Panc1 (cell line): ENCODE measurements around the gene KANSL1L.

Source experiments
- CTCF ChIP-seq: fragments of 450-650 bp; IDR thresholded peaks from 2 replicates; pipeline ENCODE4 v1.5.1; 2017; ENCODE audit warnings: mild to moderate bottlenecking
- POLR2AphosphoS5 ChIP-seq: IDR thresholded peaks from 2 replicates; pipeline ENCODE4 v1.6.1; 2012; ENCODE audit warnings: mild to moderate bottlenecking, low read depth, low read length, moderate library complexity
- REST ChIP-seq, 2 experiments: IDR thresholded peaks; 2 replicates each; pipeline ENCODE4 v1.6.1; 2011 to 2012; ENCODE audit warnings: low read depth in 2 of 2, control low read depth in 1 of 2, low read length in 1 of 2, mild to moderate bottlenecking in 1 of 2, moderate library complexity in 1 of 2; ENCODE audit not compliant: insufficient read depth in 1 of 2
- SIN3A ChIP-seq: IDR thresholded peaks from 2 replicates; pipeline ENCODE4 v1.6.1; 2012; ENCODE audit warnings: low read depth, mild to moderate bottlenecking, low read length, moderate library complexity, borderline replicate concordance; ENCODE audit not compliant: insufficient read depth

- no peak for TF ChIP-seq CTCF
- TF ChIP-seq REST (IDR thresholded peaks at IDR 0.05; ENCODE audit: insufficient read depth in 1 of 2, low read depth in 2 of 2, low read length in 1 of 2): no peak
- TF ChIP-seq POLR2AphosphoS5: no peak
- no peak for TF ChIP-seq SIN3A
Measured at GRCh38 chr2:210159059-210159458, 12.2 kb downstream of the KANSL1L start.
